C4-2B (cell line): ENCODE data around the gene CDK6.
A peak's percentile ranks its signal among the peaks of the same experiment; 100 is the strongest.

Experiments used
- H3K27ac ChIP-seq: fragments of 450-650 bp; 2 replicates; pipeline ENCODE4 v1.5.1; 2017
- ZFX ChIP-seq: fragments of 450-650 bp; IDR thresholded peaks from 2 replicates; pipeline ENCODE4 v1.6.1; 2017
- TF ChIP-seq, protein P1 (sequence below): fragments of 450-650 bp; conservative IDR thresholded peaks from 2 replicates; pipeline ENCODE4 v1.5.1; 2017; ENCODE audit warnings: mild to moderate bottlenecking

Gene CDK6

DNA sequence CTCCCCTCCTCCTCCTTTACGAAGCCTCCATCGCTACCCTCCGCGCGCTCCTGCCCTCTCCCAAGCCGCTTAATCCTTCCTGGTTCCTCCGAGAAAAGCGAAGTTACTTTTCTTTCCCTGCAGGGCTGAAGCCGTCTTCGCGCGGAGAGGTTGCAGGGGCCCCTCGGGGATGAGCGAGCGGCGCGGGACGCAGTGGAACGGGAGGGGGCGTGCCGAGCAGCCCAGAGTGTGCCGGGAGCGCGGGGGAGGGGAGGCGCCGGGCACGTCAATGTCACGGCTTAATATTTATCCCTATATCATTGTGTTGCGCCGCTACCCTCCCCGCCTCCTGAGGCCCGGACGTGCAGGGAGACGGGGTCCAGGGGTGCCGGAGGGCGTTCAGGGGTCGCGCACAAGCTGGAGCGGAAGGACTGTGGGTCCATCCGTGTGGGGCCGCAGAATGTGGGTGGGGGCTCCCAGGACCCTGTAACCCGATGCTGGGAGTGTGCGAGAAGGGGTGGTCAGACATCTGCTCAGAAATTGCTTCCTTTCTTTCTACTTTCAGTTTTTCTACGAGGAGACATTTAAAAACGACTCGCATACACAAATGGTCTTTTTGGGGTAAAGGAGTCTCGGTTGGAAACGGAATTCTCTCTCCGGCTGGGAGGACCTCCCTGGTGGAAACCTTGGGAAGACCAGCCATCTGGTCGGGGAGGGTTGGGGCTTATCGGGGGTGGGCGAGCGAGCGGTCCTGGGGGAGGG lies 2.4 kb downstream of the CDK6 start:
- TF ChIP-seq, protein P1, sequence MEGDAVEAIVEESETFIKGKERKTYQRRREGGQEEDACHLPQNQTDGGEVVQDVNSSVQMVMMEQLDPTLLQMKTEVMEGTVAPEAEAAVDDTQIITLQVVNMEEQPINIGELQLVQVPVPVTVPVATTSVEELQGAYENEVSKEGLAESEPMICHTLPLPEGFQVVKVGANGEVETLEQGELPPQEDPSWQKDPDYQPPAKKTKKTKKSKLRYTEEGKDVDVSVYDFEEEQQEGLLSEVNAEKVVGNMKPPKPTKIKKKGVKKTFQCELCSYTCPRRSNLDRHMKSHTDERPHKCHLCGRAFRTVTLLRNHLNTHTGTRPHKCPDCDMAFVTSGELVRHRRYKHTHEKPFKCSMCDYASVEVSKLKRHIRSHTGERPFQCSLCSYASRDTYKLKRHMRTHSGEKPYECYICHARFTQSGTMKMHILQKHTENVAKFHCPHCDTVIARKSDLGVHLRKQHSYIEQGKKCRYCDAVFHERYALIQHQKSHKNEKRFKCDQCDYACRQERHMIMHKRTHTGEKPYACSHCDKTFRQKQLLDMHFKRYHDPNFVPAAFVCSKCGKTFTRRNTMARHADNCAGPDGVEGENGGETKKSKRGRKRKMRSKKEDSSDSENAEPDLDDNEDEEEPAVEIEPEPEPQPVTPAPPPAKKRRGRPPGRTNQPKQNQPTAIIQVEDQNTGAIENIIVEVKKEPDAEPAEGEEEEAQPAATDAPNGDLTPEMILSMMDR: no peak
- TF ChIP-seq ZFX: no peak
- peak overlapping the region; percentile 28; the same call in 1 of the 2 replicates for H3K27ac ChIP-seq

DNA sequence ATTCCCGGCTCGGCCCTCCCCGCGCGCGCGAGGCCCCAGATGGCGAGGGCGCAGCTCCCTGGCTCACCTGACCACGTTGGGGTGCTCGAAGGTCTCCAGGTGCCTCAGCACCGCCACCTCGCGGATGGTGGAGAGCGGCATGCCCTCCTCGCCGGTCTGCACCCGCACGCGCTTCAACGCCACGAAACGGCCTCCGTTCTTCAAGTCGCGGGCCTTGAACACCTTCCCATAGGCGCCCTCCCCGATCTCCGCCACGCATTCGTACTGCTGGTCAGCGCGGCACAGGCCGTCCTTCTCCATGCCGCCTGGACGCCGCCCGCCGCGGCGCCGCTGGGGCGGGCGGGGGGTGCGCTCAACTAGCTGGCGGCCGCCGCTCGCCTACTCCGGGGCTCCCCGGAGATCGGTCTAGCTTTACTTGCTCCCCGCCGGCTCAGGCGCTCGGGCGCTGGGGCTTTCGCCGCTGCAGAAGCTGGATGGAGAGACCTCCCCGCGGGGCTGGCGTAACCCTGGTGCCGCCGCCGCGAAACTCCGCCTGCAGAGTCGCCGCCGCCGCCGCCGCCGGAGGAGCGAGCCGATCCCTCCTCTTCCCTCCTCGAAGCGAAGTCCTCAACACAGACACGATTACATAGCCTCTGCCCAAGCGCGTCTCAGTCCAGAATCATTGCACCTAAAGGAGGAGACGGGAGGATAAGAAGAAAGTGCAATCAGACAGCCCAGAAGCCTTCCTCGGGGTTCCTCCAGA lies 3.2 kb downstream of the CDK6 start:
- H3K27ac ChIP-seq: peak overlapping the region; percentile 28
- TF ChIP-seq, protein P1: peak; percentile 96
- TF ChIP-seq ZFX: no peak

DNA sequence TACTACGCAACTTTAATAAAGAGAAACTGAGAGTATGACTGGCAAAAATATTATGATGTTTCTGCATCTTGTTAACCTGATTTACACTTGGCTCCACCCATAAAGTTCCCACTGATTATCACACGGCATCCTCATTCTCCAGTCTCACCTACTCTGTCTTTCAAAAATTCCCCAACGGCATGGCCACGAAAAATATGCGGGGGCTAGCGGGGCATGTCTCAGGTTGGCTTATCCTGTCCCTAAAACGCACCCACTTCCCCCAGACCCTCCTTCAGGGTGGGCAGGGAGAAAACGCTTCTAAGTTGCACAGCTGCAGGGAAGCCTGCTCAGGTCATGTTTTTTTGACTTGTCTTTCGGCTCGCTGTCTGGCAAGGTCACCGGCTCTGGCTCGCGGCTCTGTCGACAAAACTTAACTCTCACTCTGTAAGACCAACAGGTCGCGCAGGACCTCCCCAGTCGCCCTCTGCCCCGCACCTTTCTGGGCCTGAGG lies 3.8 kb downstream of the CDK6 start:
- H3K27ac ChIP-seq: peak overlapping the region; percentile 28
- TF ChIP-seq, protein P1: no peak
- TF ChIP-seq ZFX: no peak

DNA sequence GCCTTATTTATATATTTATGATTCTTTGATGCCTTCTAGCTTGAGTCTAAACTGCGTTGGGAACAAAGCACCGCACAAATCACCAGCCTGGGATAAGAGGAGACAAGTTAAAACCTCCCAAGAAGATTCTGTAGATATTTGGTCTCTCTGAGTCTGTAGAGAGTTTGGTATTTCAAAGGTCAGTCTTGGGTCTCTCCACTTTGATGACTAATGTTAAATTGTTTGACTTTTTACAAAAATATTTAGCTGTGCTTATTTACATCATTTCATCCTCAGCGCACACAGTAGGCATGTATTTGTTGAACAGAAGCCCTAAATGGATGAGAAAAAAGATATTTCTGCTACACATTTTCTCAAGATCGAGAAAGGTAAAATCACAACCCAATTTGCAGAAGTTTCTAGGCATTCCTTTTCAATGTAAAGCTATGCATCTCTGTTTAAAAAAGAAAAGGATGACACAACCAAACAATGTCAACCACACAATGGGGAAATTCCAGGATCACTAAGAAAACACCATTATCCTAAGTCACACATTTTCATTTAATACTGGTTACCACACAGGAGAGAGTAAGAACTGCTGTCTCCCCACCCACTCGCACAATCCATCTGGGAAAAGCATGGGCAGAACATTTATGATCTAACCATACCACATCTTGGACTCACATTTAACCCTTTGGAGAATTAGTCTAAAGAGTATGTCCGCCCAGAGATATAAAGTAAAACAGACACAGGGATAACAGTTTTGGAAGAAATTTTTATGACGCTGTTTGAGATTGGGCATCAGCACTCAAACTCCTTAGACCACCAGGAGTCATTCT lies 4.4 kb downstream of the CDK6 start:
- no peak overlapping the region for H3K27ac ChIP-seq
- TF ChIP-seq, protein P1: no peak
- no peak for TF ChIP-seq ZFX

DNA sequence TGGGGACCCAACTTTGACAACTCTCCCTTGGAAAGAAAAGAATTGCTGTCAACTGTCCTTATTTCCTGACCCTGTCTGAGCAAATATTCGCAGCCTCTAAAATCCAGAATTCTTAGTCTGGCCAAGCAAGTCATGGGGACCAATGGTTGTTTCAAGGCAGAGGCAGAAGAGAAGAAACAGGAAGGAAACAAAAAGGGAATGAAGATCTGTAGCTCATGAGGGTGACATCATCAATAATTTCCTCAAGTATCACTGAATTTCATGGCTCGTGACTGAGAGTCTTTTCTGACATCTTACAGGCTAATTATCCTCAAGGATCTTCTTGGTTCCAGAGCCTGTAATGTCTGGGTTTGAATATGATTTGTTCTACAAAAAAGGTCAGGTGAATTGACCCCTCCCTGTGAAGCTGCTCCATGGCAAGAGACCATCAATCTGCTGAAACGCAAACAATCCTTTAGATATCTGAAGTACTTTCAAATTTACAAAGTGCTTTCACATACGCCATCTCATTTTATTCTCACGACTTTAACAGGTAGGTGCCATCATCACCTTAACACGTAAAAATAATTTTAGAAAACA lies 5.8 kb downstream of the CDK6 start:
- TF ChIP-seq ZFX: no peak
- TF ChIP-seq, protein P1: no peak
- no peak overlapping the region for H3K27ac ChIP-seq

DNA sequence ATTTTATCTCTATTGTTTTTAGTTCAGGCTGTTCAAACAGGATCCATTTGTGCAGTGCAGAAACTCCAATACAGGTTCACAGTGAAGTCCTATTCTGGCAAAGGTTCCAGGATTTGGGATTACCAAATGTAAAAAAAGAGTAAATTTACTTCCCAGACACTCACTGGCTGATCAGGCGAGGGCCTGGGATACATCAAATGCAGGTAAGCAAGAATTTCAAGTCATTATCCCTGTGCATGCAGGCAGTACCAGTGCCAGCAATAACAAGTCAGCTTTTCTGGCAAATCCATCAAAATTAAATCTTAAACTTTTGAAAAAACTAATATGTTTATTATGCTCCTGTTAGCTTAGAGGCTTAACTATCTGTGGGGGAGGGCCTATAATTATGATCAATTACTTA lies 6.3 kb downstream of the CDK6 start:
- TF ChIP-seq, protein P1: no peak
- TF ChIP-seq ZFX: no peak
- H3K27ac ChIP-seq: no peak overlapping the region
